ENCODE results near the gene LRRC4C.

GRCh38 chr11:40323241-40323640 lies 1136.2 kb downstream of the LRRC4C start:
- no peak for TF ChIP-seq REST (IDR thresholded peaks at IDR 0.05; ENCODE audit: insufficient read depth in 1 of 2, low read depth in 2 of 2, low read length in 1 of 2)
- no peak for TF ChIP-seq CTCF (IDR thresholded peaks at IDR 0.05)
- TF ChIP-seq POLR2AphosphoS5 (IDR thresholded peaks at IDR 0.05; ENCODE audit: low read depth, low read length), result no peak
- TF ChIP-seq TCF7L2 (IDR thresholded peaks at IDR 0.05; ENCODE audit: low read depth, low read length), result no peak
- TF ChIP-seq SIN3A (IDR thresholded peaks at IDR 0.05; ENCODE audit: borderline replicate concordance, insufficient read depth, low read depth, low read length), result no peak

All from Panc1 (cell line).